ENCODE measurements around the gene BAG2.

Gene BAG2

GRCh38 chr6:57221191-57221935 is 49.2 kb downstream of the BAG2 start:
- DNase-seq (ENCODE audit: low read depth in 2 of 2) = peak; percentile 1 to 31

GRCh38 chr6:57221936-57222742 is 50.0 kb downstream of the BAG2 start, which contains the start of gene RAB23:
Gene RAB23, minus strand, starts transcription at chr6:57222307. Its CDS starts 11,927 bp downstream, at chr6:57210380.
- peak; percentile 50 to 70 for DNase-seq (ENCODE audit: low read depth in 2 of 2)

- no peak for DNase-seq (ENCODE audit: low read depth in 2 of 2)
Measured at GRCh38 chr6:57222743-57223077, 50.6 kb downstream of the BAG2 start.

- DNase-seq (ENCODE audit: low read depth in 2 of 2) = no peak
Measured at GRCh38 chr6:57224769-57225515, 52.8 kb downstream of the BAG2 start.

GRCh38 chr6:57226221-57226620 is 54.1 kb downstream of the BAG2 start:
- no peak for DNase-seq (ENCODE audit: low read depth in 2 of 2)
